RWPE1 (cell line): ENCODE data around the gene ISYNA1.
A peak's percentile ranks its signal among the peaks of the same experiment; 100 is the strongest.

Experiments
- CTCF ChIA-PET: fragments of 350-600 bp; sonication (Branson Sonifier 250); formaldehyde crosslinking; extraction: SDS; loops from one replicate; lab custom pipeline; 2021; lab: Yijun Ruan, JAX
- POLR2A ChIA-PET: fragments of 400-600 bp; formaldehyde crosslinking; extraction: SDS; loops from one replicate; lab custom pipeline; 2020; ENCODE audit warnings: antibody characterized with exemption; ENCODE audit not compliant: low non-redundant PET; lab: Yijun Ruan, JAX
- DNase-seq: peaks from one replicate; pipeline ENCODE4 v3.0.0; 2012; ENCODE audit warnings: low spot score
- H3K27ac ChIP-seq: fragments of 450-650 bp; 2 replicates; pipeline ENCODE4 v1.5.1; 2017
- CTCF ChIP-seq: fragments of 450-650 bp; conservative IDR thresholded peaks from 2 replicates; pipeline ENCODE4 v1.5.1; 2017; ENCODE audit warnings: low read depth, mild to moderate bottlenecking

The ISYNA1 gene

GRCh38 chr19:18427080-18427742, 10.7 kb downstream of the ISYNA1 start:
- H3K27ac ChIP-seq = peak overlapping the region; percentile 86
- TF ChIP-seq CTCF = no peak
- ChIA-PET CTCF (no interaction called here), POLR2A (no interaction called here)
- no peak for DNase-seq

GRCh38 chr19:18426416-18426767, 11.5 kb downstream of the ISYNA1 start:
- no peak for DNase-seq
- no peak for TF ChIP-seq CTCF
- POLR2A ChIA-PET = no interaction called here
- CTCF ChIA-PET = interaction anchor here (0.7 kb wide), 1 partner anchor 146 kb away, joined by 3 read pairs; no protein-coding TSS in a partner anchor
- H3K27ac ChIP-seq = peak overlapping the region; percentile 86

GRCh38 chr19:18425515-18426415, 12.2 kb downstream of the ISYNA1 start:
- TF ChIP-seq CTCF = 0 out of 2 replicates have a peak, but pooled peaks have one; percentile 6
- ChIA-PET POLR2A (no interaction called here), CTCF (interaction anchor here (0.7 to 1.0 kb wide), 4 partner anchors 36 to 569 kb away, joined by 3 to 5 read pairs (median 4); no protein-coding TSS in a partner anchor)
- peak overlapping the region; percentile 86 for H3K27ac ChIP-seq
- no peak for DNase-seq

GRCh38 chr19:18424890-18425514, 12.9 kb downstream of the ISYNA1 start:
- peak overlapping the region; percentile 86 for H3K27ac ChIP-seq
- no peak for TF ChIP-seq CTCF
- CTCF ChIA-PET = interaction anchor here (0.7 to 1.5 kb wide), 4 partner anchors 36 to 570 kb away, joined by 3 to 5 read pairs (median 4); no protein-coding TSS in a partner anchor
- POLR2A ChIA-PET = no interaction called here
- no peak for DNase-seq

- no peak for DNase-seq
- no peak for TF ChIP-seq CTCF
- POLR2A ChIA-PET = no interaction called here
- peak overlapping the region; percentile 86 for H3K27ac ChIP-seq
- CTCF ChIA-PET = interaction anchor here (0.7 to 1.5 kb wide), 3 partner anchors 36 to 52 kb away, joined by 3 to 5 read pairs (median 3); no protein-coding TSS in a partner anchor
These were observed 13.6 kb downstream of the ISYNA1 start for GRCh38 chr19:18424122-18424889.
